GM18520 (cell line): Measurements from ENCODE around the gene GTPBP1.
A peak's percentile ranks its signal among the peaks of the same experiment; 100 is the strongest.

Source experiments
- ATAC-seq: cut with Tn5 transposase; IDR thresholded peaks from one replicate; pipeline ENCODE4 v1.9.1; 2021; ENCODE audit not compliant: unreplicated experiment

GTPBP1 gene

GRCh38 chr22:38739300-38740055 is 33.7 kb downstream of the GTPBP1 start:
- ATAC-seq: no peak

- ATAC-seq: no peak
Observed at GRCh38 chr22:38740116-38740723, 34.5 kb downstream of the GTPBP1 start.

- ATAC-seq: no peak
Observed at GRCh38 chr22:38740754-38741153, 35.0 kb downstream of the GTPBP1 start.

- no peak for ATAC-seq
Observed at GRCh38 chr22:38741166-38741565, 35.4 kb downstream of the GTPBP1 start.

GRCh38 chr22:38741576-38741975 is 35.8 kb downstream of the GTPBP1 start:
- no peak for ATAC-seq

GRCh38 chr22:38742176-38742942 is 36.6 kb downstream of the GTPBP1 start:
- no peak for ATAC-seq

- ATAC-seq: no peak
Observed at GRCh38 chr22:38744981-38745380, 39.2 kb downstream of the GTPBP1 start.

GRCh38 chr22:38745676-38746460 is 40.1 kb downstream of the GTPBP1 start:
- ATAC-seq: no peak

- ATAC-seq: no peak
Observed at GRCh38 chr22:38748487-38749136, 42.9 kb downstream of the GTPBP1 start.

GRCh38 chr22:38750104-38750503 is 44.4 kb downstream of the GTPBP1 start:
- no peak for ATAC-seq

- no peak for ATAC-seq
Observed at GRCh38 chr22:38750638-38751037, 44.9 kb downstream of the GTPBP1 start.

- ATAC-seq: no peak
Observed at GRCh38 chr22:38751066-38751421, 45.3 kb downstream of the GTPBP1 start.

- ATAC-seq: no peak
Observed at GRCh38 chr22:38751422-38752346, 45.9 kb downstream of the GTPBP1 start.

GRCh38 chr22:38753948-38754750 is 48.4 kb downstream of the GTPBP1 start:
- no peak for ATAC-seq

GRCh38 chr22:38754751-38755154 is 49.0 kb downstream of the GTPBP1 start:
- ATAC-seq: no peak

- peak; percentile 30 for ATAC-seq
Observed at GRCh38 chr22:38755155-38755910, 49.6 kb downstream of the GTPBP1 start.

- peak; percentile 64 for ATAC-seq
Observed at GRCh38 chr22:38755911-38756532, 50.3 kb downstream of the GTPBP1 start, which contains the start of gene SUN2. Gene SUN2 (minus strand): TSS chr22:38755998. CDS start chr22:38752628, 3,370 bp downstream.
